Muscle of leg (tissue), 11 donors: ENCODE data around the gene MEGF8. TPM values are rescaled to one million over a fixed set of nuclear protein-coding genes. Genes with fewer than 3 reads are reported as not detected.

Source experiments
- DNase-seq: peaks from one replicate; pipeline ENCODE4 v3.0.0; 2013
- H3K27ac ChIP-seq: one replicate; pipeline ENCODE4 v1.5.1; 2013; ENCODE audit warnings: mild to moderate bottlenecking, low read length, control low read depth
- H3K27me3 ChIP-seq: one replicate; pipeline ENCODE4 v1.6.1; 2013; ENCODE audit warnings: low read length; ENCODE audit not compliant: control insufficient read depth, insufficient read depth
- H3K36me3 ChIP-seq: one replicate; pipeline ENCODE4 v1.6.1; 2013; ENCODE audit warnings: low read length; ENCODE audit not compliant: control insufficient read depth, insufficient read depth
- H3K4me1 ChIP-seq: one replicate; pipeline ENCODE4 v1.6.1; 2013; ENCODE audit warnings: low read length; ENCODE audit not compliant: control insufficient read depth, insufficient read depth
- H3K4me3 ChIP-seq: one replicate; pipeline ENCODE4 v1.5.1; 2013; ENCODE audit warnings: low read length, control low read depth
- H3K9me3 ChIP-seq: replicated peaks from 2 replicates; pipeline ENCODE4 v1.6.1; 2013; ENCODE audit warnings: low read depth, low read length; ENCODE audit not compliant: control insufficient read depth
- WGBS: methylation state at CpG from one replicate; pipeline ENCODE4 v1.1.5; 2013; ENCODE audit warnings: missing lambda C conversion rate; ENCODE audit not compliant: insufficient coverage; 5-methylcytosine and 5-hydroxymethylcytosine counted together
- polyA plus RNA-seq, 8 donors: library from polyadenylated mRNA; unstranded; fragments of 120-200 nt; gene quantifications; one replicate each; pipeline versions ENCODE4 v1.2.1 to v1.2.3, GENCODE V29; 2013; ENCODE audit warnings: inconsistent platforms in 1 of 8, low replicate concordance in 1 of 8; ENCODE audit not compliant: insufficient read length in 8 of 8, insufficient read depth in 1 of 8
- total RNA-seq: library from RNA; stranded (reverse); fragments of 120-200 nt; gene quantifications from one replicate; pipeline ENCODE4 v1.2.4, GENCODE V29; 2013

The MEGF8 gene
- total and polyA plus RNA-seq, 9 donors, result 12.6 to 38.9 (median 33.8) TPM

DNA sequence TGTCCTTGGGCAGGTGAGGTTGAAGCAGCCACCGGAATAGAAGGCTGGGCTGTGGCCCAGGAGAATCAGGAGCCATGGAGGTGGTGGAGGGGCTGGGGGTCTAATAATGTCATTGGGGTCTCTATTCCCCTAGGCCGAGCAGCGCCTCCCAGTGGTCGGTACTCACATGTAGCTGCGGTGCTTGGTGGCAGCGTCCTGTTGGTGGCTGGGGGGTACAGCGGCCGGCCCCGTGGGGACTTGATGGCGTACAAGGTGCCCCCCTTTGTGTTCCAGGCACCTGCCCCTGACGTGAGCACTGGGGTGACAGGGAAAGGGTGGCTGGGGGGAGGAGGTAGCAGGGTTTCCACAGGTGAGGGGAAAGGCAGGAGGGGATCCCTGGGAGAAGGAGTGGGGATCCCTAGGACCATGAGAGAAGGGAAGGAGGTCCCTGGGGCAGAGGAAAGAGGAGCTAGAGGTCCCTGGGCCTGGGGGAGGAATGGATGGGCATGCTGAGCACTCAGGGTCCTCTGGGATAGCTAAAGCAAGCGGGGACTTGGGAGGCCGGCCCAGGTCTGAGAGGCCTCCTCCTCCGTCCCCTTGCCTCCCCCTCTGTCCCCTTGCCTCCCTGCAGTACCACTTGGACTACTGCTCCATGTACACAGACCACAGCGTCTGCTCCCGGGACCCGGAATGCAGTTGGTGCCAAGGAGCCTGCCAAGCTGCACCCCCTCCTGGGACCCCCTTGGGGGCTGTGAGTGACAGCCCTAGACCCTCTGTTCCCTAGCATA, 18.1 kb downstream of the MEGF8 start:
- Histone ChIP-seq H3K27me3 (no peaks in the 10 kb centered on the region), H3K4me1 (no peaks in the 10 kb centered on the region), H3K9me3 (no peaks in the 10 kb centered on the region), H3K36me3 (peaks cover 40% of the 10 kb centered on the region), H3K27ac (no peak overlapping the region), H3K4me3 (no peak overlapping the region)
- 77% methylated on average over 17 of the region's 17 CpGs for WGBS
- no peak for DNase-seq

- H3K36me3 ChIP-seq, result peaks cover 47% of the 10 kb centered on the region
- no peaks in the 10 kb centered on the region for H3K27me3 ChIP-seq
- no peaks in the 10 kb centered on the region for H3K4me1 ChIP-seq
- no peak overlapping the region for H3K4me3 ChIP-seq
- H3K27ac ChIP-seq, result no peak overlapping the region
- no peak for DNase-seq
- 85% methylated on average over 9 of the region's 18 CpGs for WGBS
- no peaks in the 10 kb centered on the region for H3K9me3 ChIP-seq
These were observed 19.0 kb downstream of the MEGF8 start for GRCh38 chr19:42344336-42344893.

GRCh38 chr19:42345191-42345812, 19.9 kb downstream of the MEGF8 start:
- H3K27me3 ChIP-seq, result no peaks in the 10 kb centered on the region
- no CpG with 5 or more reads among the region's 6 CpGs for WGBS
- no peak overlapping the region for H3K27ac ChIP-seq
- no peak overlapping the region for H3K4me3 ChIP-seq
- H3K36me3 ChIP-seq, result peaks cover 56% of the 10 kb centered on the region
- no peaks in the 10 kb centered on the region for H3K9me3 ChIP-seq
- no peaks in the 10 kb centered on the region for H3K4me1 ChIP-seq
- DNase-seq, result no peak

DNA sequence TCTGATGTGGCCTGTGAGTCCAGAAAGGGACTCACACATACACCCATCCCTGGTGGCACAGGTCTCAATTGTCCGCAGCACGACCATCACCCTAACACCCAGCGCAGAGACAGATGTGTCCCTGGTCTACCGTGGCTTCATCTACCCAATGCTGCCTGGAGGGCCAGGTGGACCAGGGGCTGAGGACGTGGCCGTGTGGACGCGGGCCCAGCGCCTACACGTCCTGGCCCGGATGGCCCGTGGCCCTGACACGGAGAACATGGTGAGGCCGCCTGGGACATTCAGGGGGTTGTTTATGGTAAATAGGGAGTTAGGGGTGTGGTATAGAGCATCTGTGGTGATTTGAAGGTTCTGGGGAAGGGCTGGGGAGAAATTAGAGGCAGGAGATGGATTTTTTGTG, 22.8 kb downstream of the MEGF8 start:
- peaks cover 74% of the 10 kb centered on the region for H3K36me3 ChIP-seq
- WGBS, result 85% methylated on average over 12 of the region's 14 CpGs
- H3K27me3 ChIP-seq, result no peaks in the 10 kb centered on the region
- DNase-seq, result no peak
- H3K9me3 ChIP-seq, result no peaks in the 10 kb centered on the region
- H3K27ac ChIP-seq, result no peak overlapping the region
- H3K4me1 ChIP-seq, result no peaks in the 10 kb centered on the region
- no peak overlapping the region for H3K4me3 ChIP-seq

GRCh38 chr19:42349378-42350107, 24.1 kb downstream of the MEGF8 start:
- no peak for DNase-seq
- WGBS, result 82% methylated on average over 13 of the region's 14 CpGs
- Histone ChIP-seq H3K36me3 (peaks cover 70% of the 10 kb centered on the region), H3K27ac (no peak overlapping the region), H3K4me3 (no peak overlapping the region), H3K27me3 (no peaks in the 10 kb centered on the region), H3K9me3 (no peaks in the 10 kb centered on the region), H3K4me1 (no peaks in the 10 kb centered on the region)

DNA sequence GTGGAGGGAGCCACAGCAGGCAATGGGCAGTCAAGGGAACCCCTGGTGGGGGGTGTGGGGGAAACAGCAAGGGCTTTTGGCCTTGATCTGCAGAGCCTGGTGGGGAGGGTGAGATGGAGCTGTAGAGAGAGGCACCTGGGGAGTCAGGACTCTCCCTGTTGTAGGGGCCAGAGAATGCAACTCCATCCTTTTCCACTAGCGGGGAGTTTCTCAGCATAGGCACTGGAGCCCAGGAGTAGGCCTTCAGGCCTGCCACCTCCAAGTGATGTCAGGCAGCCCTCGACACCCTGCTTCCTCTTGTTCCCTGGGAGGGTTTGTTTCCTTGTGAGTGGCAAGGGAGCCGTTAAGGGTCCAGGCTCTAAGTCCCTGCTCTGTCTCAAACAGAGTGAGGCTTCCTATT, 25.0 kb downstream of the MEGF8 start:
- Histone ChIP-seq H3K4me3 (no peak overlapping the region), H3K9me3 (no peaks in the 10 kb centered on the region), H3K27me3 (no peaks in the 10 kb centered on the region), H3K27ac (no peak overlapping the region), H3K4me1 (no peaks in the 10 kb centered on the region), H3K36me3 (peaks cover 68% of the 10 kb centered on the region)
- no CpG with 5 or more reads among the region's 3 CpGs for WGBS
- DNase-seq, result no peak

GRCh38 chr19:42351079-42351735, 25.8 kb downstream of the MEGF8 start:
- no peak for DNase-seq
- WGBS, result 88% methylated on average over 20 of the region's 21 CpGs
- H3K27ac ChIP-seq, result no peak overlapping the region
- H3K4me1 ChIP-seq, result no peaks in the 10 kb centered on the region
- H3K27me3 ChIP-seq, result no peaks in the 10 kb centered on the region
- H3K36me3 ChIP-seq, result peaks cover 74% of the 10 kb centered on the region
- H3K4me3 ChIP-seq, result no peak overlapping the region
- H3K9me3 ChIP-seq, result no peaks in the 10 kb centered on the region

DNA sequence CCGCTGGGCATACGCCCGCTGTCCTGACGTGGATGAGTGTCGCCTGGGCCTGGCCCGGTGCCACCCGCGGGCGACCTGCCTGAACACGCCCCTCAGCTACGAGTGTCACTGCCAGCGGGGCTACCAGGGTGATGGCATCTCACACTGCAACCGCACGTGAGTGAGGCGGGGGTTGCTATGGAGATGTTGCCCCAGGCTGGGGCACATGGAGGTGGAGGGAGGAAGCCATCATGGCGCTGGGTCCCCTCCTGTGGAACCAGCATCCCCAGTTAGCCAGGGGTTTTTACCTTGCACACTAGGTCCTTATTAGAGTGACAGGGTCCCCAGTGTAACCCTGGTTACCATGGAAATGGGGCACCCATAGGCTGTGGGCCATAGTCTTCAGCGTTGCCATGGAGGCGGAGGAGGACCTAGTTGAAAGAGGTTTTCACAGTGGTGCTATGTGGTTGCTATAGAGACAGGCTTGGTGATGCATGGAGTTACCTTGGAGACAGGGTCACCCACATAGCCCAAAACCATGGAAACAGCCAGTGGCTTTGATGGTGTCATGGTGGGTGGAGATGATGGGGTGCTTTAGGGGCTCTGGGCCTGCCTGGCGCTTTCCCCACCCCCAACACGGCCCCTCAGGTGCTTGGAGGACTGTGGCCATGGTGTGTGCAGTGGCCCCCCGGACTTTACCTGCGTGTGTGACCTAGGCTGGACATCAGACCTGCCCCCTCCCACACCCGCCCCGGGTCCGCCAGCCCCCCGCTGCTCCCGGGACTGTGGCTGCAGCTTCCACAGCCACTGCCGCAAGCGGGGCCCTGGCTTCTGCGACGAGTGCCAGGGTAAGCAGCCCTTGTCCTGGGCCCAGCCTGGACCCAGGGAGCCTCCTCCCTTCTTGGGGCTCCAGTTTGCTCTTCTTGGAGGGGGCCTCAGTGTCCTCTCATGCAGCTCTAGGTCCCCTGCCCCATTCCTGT, 27.1 kb downstream of the MEGF8 start:
- H3K36me3 ChIP-seq, result peaks cover 87% of the 10 kb centered on the region
- no peak for DNase-seq
- no peaks in the 10 kb centered on the region for H3K9me3 ChIP-seq
- H3K27me3 ChIP-seq, result no peaks in the 10 kb centered on the region
- WGBS, result 86% methylated on average over 29 of the region's 31 CpGs
- H3K27ac ChIP-seq, result no peak overlapping the region
- no peak overlapping the region for H3K4me3 ChIP-seq
- no peaks in the 10 kb centered on the region for H3K4me1 ChIP-seq

DNA sequence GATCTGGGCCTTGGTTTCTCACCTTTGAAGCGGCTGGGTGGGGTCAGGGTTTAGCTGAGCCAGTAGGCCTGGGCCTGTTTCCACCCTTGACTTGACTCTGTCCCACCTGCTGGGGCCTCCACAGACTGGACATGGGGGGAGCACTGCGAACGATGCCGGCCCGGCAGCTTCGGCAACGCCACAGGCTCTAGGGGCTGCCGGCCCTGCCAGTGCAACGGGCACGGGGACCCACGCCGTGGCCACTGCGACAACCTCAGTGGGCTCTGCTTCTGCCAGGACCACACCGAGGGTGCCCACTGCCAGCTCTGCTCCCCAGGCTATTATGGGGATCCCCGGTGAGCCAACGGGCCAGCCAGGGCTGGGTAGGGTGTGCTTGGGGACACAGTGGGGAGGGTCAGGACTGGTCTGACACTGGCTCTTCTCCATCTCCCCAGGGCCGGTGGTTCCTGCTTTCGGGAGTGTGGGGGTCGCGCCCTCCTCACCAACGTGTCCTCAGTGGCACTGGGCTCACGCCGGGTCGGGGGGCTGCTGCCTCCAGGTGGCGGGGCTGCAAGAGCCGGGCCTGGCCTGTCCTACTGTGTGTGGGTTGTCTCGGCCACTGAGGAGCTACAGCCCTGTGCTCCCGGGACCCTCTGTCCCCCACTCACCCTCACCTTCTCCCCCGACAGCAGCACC, 28.0 kb downstream of the MEGF8 start:
- Histone ChIP-seq H3K27me3 (no peaks in the 10 kb centered on the region), H3K9me3 (no peaks in the 10 kb centered on the region), H3K27ac (no peak overlapping the region), H3K36me3 (peaks cover 86% of the 10 kb centered on the region), H3K4me1 (no peaks in the 10 kb centered on the region), H3K4me3 (no peak overlapping the region)
- no peak for DNase-seq
- WGBS, result 90% methylated on average over 22 of the region's 29 CpGs
